SK-N-SH (cell line): ENCODE data around the gene PSMD13. TPM values are rescaled to one million over a fixed set of nuclear protein-coding genes. Genes with fewer than 3 reads are reported as not detected.
A peak's percentile ranks its signal among the peaks of the same experiment; 100 is the strongest.
"Not testable (repeated sequence)": the region's sequence is repeated elsewhere in the genome, so short reads cannot be mapped to it uniquely, and the experiment has no call there.

Experiments
- CTCF ChIA-PET: fragments of 300-600, 350-600 bp; formaldehyde crosslinking; extraction: SDS; loops from one replicate; lab custom pipeline; 2021; lab: Yijun Ruan, JAX
- POLR2A ChIA-PET: fragments of 350-600 bp; sonication (Branson Sonifier 250); formaldehyde crosslinking; extraction: SDS; loops from one replicate; lab custom pipeline; 2020; ENCODE audit warnings: antibody characterized with exemption, inconsistent platforms; lab: Yijun Ruan, JAX
- DNase-seq: peaks from one replicate; pipeline ENCODE4 v3.0.0; 2012
- H2AFZ ChIP-seq: fragments of 200-600 bp; sonication (generic); 2 replicates; pipeline ENCODE4 v1.8.1; 2016; ENCODE audit warnings: antibody characterized with exemption, mild to moderate bottlenecking, low read depth
- H3F3A ChIP-seq: fragments of 200-600 bp; sonication (generic); replicated peaks from 2 replicates; pipeline ENCODE3; 2016; ENCODE audit warnings: antibody characterized with exemption, mild to moderate bottlenecking; ENCODE audit not compliant: insufficient read depth
- H3K27ac ChIP-seq, 2 experiments: fragments of 200-500 bp in 1 of 2; fragments of 200-600 bp in 1 of 2; sonication (Bioruptor generic) in 1 of 2; sonication (generic), shearing (Covaris generic) in 1 of 2; 2 replicates each; pipeline versions ENCODE4 v1.5.1 to v1.6.1; 2014 to 2016; ENCODE audit warnings: low read depth in 2 of 2, inconsistent platforms in 1 of 2, low read length in 1 of 2, mild to moderate bottlenecking in 1 of 2, mixed read lengths in 1 of 2
- H3K27me3 ChIP-seq: fragments of 200-600 bp; sonication (generic), shearing (Covaris generic); 2 replicates; pipeline ENCODE4 v1.6.1; 2016; ENCODE audit warnings: mixed run types; ENCODE audit not compliant: insufficient read depth
- H3K36me3 ChIP-seq, 2 experiments: fragments of 200-500 bp in 1 of 2; fragments of 200-600 bp in 1 of 2; sonication (Bioruptor generic) in 1 of 2; sonication (generic) in 1 of 2; replicated peaks in 1 of 2; 2 replicates each; pipeline versions ENCODE3 to v1.5.1; 2014 to 2016; ENCODE audit warnings: low read length in 1 of 2, mild to moderate bottlenecking in 1 of 2; ENCODE audit not compliant: insufficient read depth in 2 of 2, control insufficient read depth in 1 of 2
- H3K4me1 ChIP-seq, 2 experiments: fragments of 200-500 bp in 1 of 2; fragments of 200-600 bp in 1 of 2; sonication (Bioruptor generic) in 1 of 2; sonication (generic), shearing (Covaris generic) in 1 of 2; 2 replicates each; pipeline versions ENCODE4 v1.5.1 to v1.6.1; 2014 to 2016; ENCODE audit warnings: low read depth in 1 of 2, low read length in 1 of 2, mixed run types in 1 of 2; ENCODE audit not compliant: insufficient read depth in 2 of 2, control insufficient read depth in 1 of 2
- H3K4me2 ChIP-seq: fragments of 200-600 bp; sonication (generic), shearing (Covaris generic); 2 replicates; pipeline ENCODE4 v1.6.1; 2017; ENCODE audit warnings: mixed run types
- H3K4me3 ChIP-seq, 2 experiments: fragments of 200-500 bp in 1 of 2; fragments of 200-600 bp in 1 of 2; sonication (Bioruptor generic) in 1 of 2; sonication (generic), shearing (Covaris generic) in 1 of 2; 2 replicates each; pipeline versions ENCODE4 v1.5.1 to v1.8.1; 2014 to 2016; ENCODE audit warnings: low read depth in 2 of 2, inconsistent platforms in 1 of 2, low read length in 1 of 2, mild to moderate bottlenecking in 1 of 2, mixed read lengths in 1 of 2, moderate library complexity in 1 of 2
- H3K79me2 ChIP-seq: fragments of 200-600 bp; sonication (generic); 2 replicates; pipeline ENCODE4 v1.8.1; 2017; ENCODE audit warnings: mild to moderate bottlenecking; ENCODE audit not compliant: insufficient read depth
- H3K9ac ChIP-seq: fragments of 200-600 bp; sonication (generic); 2 replicates; pipeline ENCODE4 v1.6.1; 2017; ENCODE audit warnings: mixed run types
- H3K9me2 ChIP-seq: fragments of 200-600 bp; sonication (generic); 2 replicates; pipeline ENCODE4 v1.6.1; 2017; ENCODE audit warnings: mixed run types
- H3K9me3 ChIP-seq: fragments of 200-600 bp; sonication (generic); 2 replicates; pipeline ENCODE4 v1.6.1; 2017; ENCODE audit warnings: mixed run types, mild to moderate bottlenecking, moderate library complexity
- H4K20me1 ChIP-seq: fragments of 200-600 bp; sonication (generic); 2 replicates; pipeline ENCODE4 v1.6.1; 2017; ENCODE audit warnings: mild to moderate bottlenecking, mixed run types; ENCODE audit not compliant: insufficient read depth
- ELF1 ChIP-seq: IDR thresholded peaks from 2 replicates; pipeline ENCODE4 v1.4.0; 2012
- EZH2phosphoT487 ChIP-seq: fragments of 200-600 bp; sonication (generic); IDR thresholded peaks from 2 replicates; pipeline ENCODE4 v1.6.1; 2017; ENCODE audit warnings: low read depth, mixed run types, mild to moderate bottlenecking, antibody characterized with exemption, moderate library complexity, borderline replicate concordance
- FOSL2 ChIP-seq: IDR thresholded peaks from 2 replicates; pipeline ENCODE4 v1.4.0; 2012; ENCODE audit warnings: low read depth, mild to moderate bottlenecking, moderate library complexity, borderline replicate concordance
- IRF3 ChIP-seq: fragments of 150-350 bp; IDR thresholded peaks from 2 replicates; pipeline ENCODE4 v1.6.1; 2016; ENCODE audit warnings: mild to moderate bottlenecking, low read depth, low read length
- JUND ChIP-seq: IDR thresholded peaks from 2 replicates; pipeline ENCODE4 v1.4.0; 2012
- MAX ChIP-seq: IDR thresholded peaks from 2 replicates; pipeline ENCODE4 v1.4.0; 2012; ENCODE audit warnings: low read depth
- MXI1 ChIP-seq: IDR thresholded peaks from 2 replicates; pipeline ENCODE4 v1.6.1; 2012; ENCODE audit warnings: mild to moderate bottlenecking, low read depth, low read length, improper control_type of control experiment
- NRF1 ChIP-seq: IDR thresholded peaks from 2 replicates; pipeline ENCODE4 v1.6.1; 2012; ENCODE audit warnings: low read depth, mild to moderate bottlenecking, low read length
- POLR2AphosphoS5 ChIP-seq: IDR thresholded peaks from 2 replicates; pipeline ENCODE4 v1.6.1; 2012; ENCODE audit warnings: low read depth, low read length
- RAD21 ChIP-seq: IDR thresholded peaks from 2 replicates; pipeline ENCODE4 v1.6.1; 2012; ENCODE audit warnings: mild to moderate bottlenecking, low read length
- TAF1 ChIP-seq: IDR thresholded peaks from 2 replicates; pipeline ENCODE4 v1.6.1; 2012; ENCODE audit warnings: low read depth, mild to moderate bottlenecking, low read length, moderate library complexity, borderline replicate concordance
- TCF12 ChIP-seq: IDR thresholded peaks from 2 replicates; pipeline ENCODE4 v1.4.0; 2012
- USF2 ChIP-seq: fragments of 150-350 bp; IDR thresholded peaks from 2 replicates; pipeline ENCODE4 v1.6.1; 2017; ENCODE audit warnings: antibody characterized with exemption, low read length, low read depth, borderline replicate concordance
- YY1 ChIP-seq: IDR thresholded peaks from 2 replicates; pipeline ENCODE4 v1.4.0; 2012; ENCODE audit warnings: low read depth, mild to moderate bottlenecking
- ZBTB33 ChIP-seq: IDR thresholded peaks from 2 replicates; pipeline ENCODE4 v1.4.0; 2012; ENCODE audit warnings: low read depth, borderline replicate concordance
- WGBS: methylation state at CpG from one replicate; pipeline ENCODE4 v1.1.6; 2017; ENCODE audit warnings: low lambda C conversion rate; 5-methylcytosine and 5-hydroxymethylcytosine counted together
- polyA plus RNA-seq, 3 experiments: library from polyadenylated mRNA; depleted of rRNA; stranded (reverse); fragments of >200 nt; gene quantifications; 2 replicates each; pipeline ENCODE4 v1.2.3, GENCODE V29; 2012

Gene PSMD13
- polyA plus RNA-seq, 1 of the 3 experiments (the other 2 are of a cell fraction) = 196 TPM

- H3K4me1 ChIP-seq = peaks cover 2 to 4% of the 10 kb centered on the region in 2 experiments; a peak in 3 of 4 replicates
- no peaks in the 10 kb centered on the region for H3K27me3 ChIP-seq
- peaks cover 13 to 18% of the 10 kb centered on the region in 2 experiments for H3K36me3 ChIP-seq
- POLR2A ChIA-PET = interaction anchor here (1.0 kb wide), 1 partner anchor 24 kb away, joined by 4 read pairs; no protein-coding TSS in a partner anchor
- CTCF ChIA-PET = interaction anchor here (3.5 kb wide), 1 partner anchor 15 kb away, joined by 17 read pairs; no protein-coding TSS in a partner anchor
- H3K27ac ChIP-seq = peak overlapping the region; percentile 72
- no peaks in the 10 kb centered on the region for H3K9me2 ChIP-seq
- H3K9me3 ChIP-seq = no peaks in the 10 kb centered on the region
- H2AFZ ChIP-seq = peak overlapping the region; percentile 52
- H3K9ac ChIP-seq = peak overlapping the region; percentile 87
- TF ChIP-seq NRF1 = no peak
- TF ChIP-seq IRF3 = no peak
- no peak for TF ChIP-seq USF2
- no peak for TF ChIP-seq YY1
- H3K79me2 ChIP-seq = peaks cover 58% of the 10 kb centered on the region
- no peaks in the 10 kb centered on the region for H4K20me1 ChIP-seq
- H3F3A ChIP-seq = no peaks in the 10 kb centered on the region
- 3% methylated on average over 13 of the region's 13 CpGs for WGBS
- H3K4me2 ChIP-seq = peak overlapping the region; percentile 83
- DNase-seq = no peak
- H3K4me3 ChIP-seq = peak overlapping the region; percentile 77 to 88
These were observed 1.2 kb upstream of the PSMD13 start for GRCh38 chr11:235609-235996.

- CTCF ChIA-PET = interaction anchor here (1.0 to 3.5 kb wide), 2 partner anchors 14 to 48 kb away, joined by 3 to 17 read pairs; no protein-coding TSS in a partner anchor
- TF ChIP-seq ELF1 (peak; percentile 12; the same call in 1 of the 2 replicates), FOSL2 (no peak), YY1 (peak; percentile 83), TAF1 (peak; percentile 79; the same call in 1 of the 2 replicates), POLR2AphosphoS5 (peak; percentile 48; the same call in 1 of the 2 replicates), TCF12 (no peak), RAD21 (no peak), ZBTB33 (no peak), JUND (no peak), MXI1 (peak; percentile 60), EZH2phosphoT487 (no peak), MAX (no peak)
- TF ChIP-seq, all 33 proteins: peak for 5
- Histone ChIP-seq H3K4me3 (peak within 1 kb of the TSS; percentile 93 to 95), H3K4me2 (peak within 1 kb of the TSS; percentile 93), H3K27me3 (no peaks in the 10 kb centered on the region), H3K36me3 (peaks cover 13 to 22% of the 10 kb centered on the region in 2 experiments), H3F3A (no peaks in the 10 kb centered on the region), H3K79me2 (peaks cover 62% of the 10 kb centered on the region), H3K9me3 (no peaks in the 10 kb centered on the region), H2AFZ (peak within 1 kb of the TSS; percentile 84), H4K20me1 (no peaks in the 10 kb centered on the region), H3K9ac (peak within 1 kb of the TSS; percentile 94), H3K4me1 (peaks cover 2 to 4% of the 10 kb centered on the region in 2 experiments; a peak in 3 of 4 replicates), H3K27ac (peak within 1 kb of the TSS; percentile 95 to 97), H3K9me2 (no peaks in the 10 kb centered on the region)
- 1% methylated on average over 12 of the region's 70 CpGs for WGBS
- POLR2A ChIA-PET = interaction anchor here (1.0 kb wide), 2 partner anchors 25 to 29 kb away, joined by 4 read pairs; partner anchors contain the start of genes BET1L and RIC8A
- peak; percentile 99 for DNase-seq
These were observed 591 bp upstream of the PSMD13 start, which contains the start of gene SIRT3 for GRCh38 chr11:235997-236773. SIRT3 (minus strand) TSS chr11:236342; CDS start chr11:236328, 14 bp downstream.

- H3K27ac ChIP-seq, H3K9me2 ChIP-seq, H3K4me1 ChIP-seq, DNase-seq, H4K20me1 ChIP-seq, H2AFZ ChIP-seq, H3K9me3 ChIP-seq, H3K27me3 ChIP-seq, H3F3A ChIP-seq, POLR2A ChIA-PET: not testable (repeated sequence)
- 91% methylated on average over 6 of the region's 7 CpGs for WGBS
- peak overlapping the region; percentile 93 for H3K4me2 ChIP-seq
- peaks cover 32 to 33% of the 10 kb centered on the region in 2 experiments for H3K36me3 ChIP-seq
- peak overlapping the region in 1 of 2 experiments; percentile 95; a peak in 1 of 4 replicates for H3K4me3 ChIP-seq
- peak overlapping the region; percentile 94; the same call in 1 of the 2 replicates for H3K9ac ChIP-seq
- CTCF ChIA-PET = interaction anchor here (3.5 kb wide), 1 partner anchor 12 kb away, joined by 17 read pairs; no protein-coding TSS in a partner anchor
- H3K79me2 ChIP-seq = peaks cover 81% of the 10 kb centered on the region
These were observed 1.6 kb downstream of the PSMD13 start for GRCh38 chr11:238346-238745.
